WTC11 (cell line): ENCODE data around the gene FREM1. TPM values are rescaled to one million over a fixed set of nuclear protein-coding genes. Genes with fewer than 3 reads are reported as not detected.

ENCODE experiments used
- ATAC-seq: fragments of 200-7000 bp; cut with Tn5 transposase; 2 replicates; pipeline ENCODE4 v1.10.0; 2021; ENCODE audit warnings: mild to moderate bottlenecking, moderate library complexity
- CTCF ChIA-PET: fragments of 300-600 bp; sonication (Branson Sonifier 250); formaldehyde crosslinking; loops from one replicate; lab custom pipeline; 2021; ENCODE audit warnings: antibody characterized with exemption; lab: Charles Lee
- POLR2A ChIA-PET: fragments of 350-600 bp; sonication (Branson Sonifier 250); formaldehyde crosslinking; loops from one replicate; lab custom pipeline; 2021; ENCODE audit warnings: antibody characterized with exemption; lab: Charles Lee
- DNase-seq: peaks from one replicate; pipeline ENCODE4 v3.0.0; 2021; ENCODE audit warnings: low spot score
- H3K27ac Mint-ChIP-seq: 2 replicates; pipeline ENCODE4 v1.8.0; 2021; ENCODE audit warnings: mixed read lengths
- H3K27me3 Mint-ChIP-seq: 2 replicates; pipeline ENCODE4 v1.8.0; 2021; ENCODE audit warnings: low read depth, mild to moderate bottlenecking, moderate library complexity, mixed read lengths
- H3K36me3 Mint-ChIP-seq: 2 replicates; pipeline ENCODE4 v1.8.0; 2021; ENCODE audit warnings: mixed read lengths
- H3K4me1 Mint-ChIP-seq: 2 replicates; pipeline ENCODE4 v1.8.0; 2022; ENCODE audit warnings: mixed read lengths
- H3K4me3 Mint-ChIP-seq: 2 replicates; pipeline ENCODE4 v1.8.0; 2021; ENCODE audit warnings: mild to moderate bottlenecking, moderate library complexity, mixed read lengths
- H3K9me3 Mint-ChIP-seq: 2 replicates; pipeline ENCODE4 v1.8.0; 2021; ENCODE audit warnings: mixed read lengths
- CREM ChIP-seq: sonication (generic); formaldehyde crosslinking; IDR thresholded peaks from 2 replicates; pipeline ENCODE4 v1.8.1; 2022; ENCODE audit warnings: mild to moderate bottlenecking, missing genetic modification reagents, moderate library complexity
- FOXK1 ChIP-seq: sonication (generic); formaldehyde crosslinking; IDR thresholded peaks from 2 replicates; pipeline ENCODE4 v1.8.0; 2022; ENCODE audit warnings: mild to moderate bottlenecking, moderate library complexity, missing genetic modification reagents
- GTF2I ChIP-seq: fragments of 250-450 bp; sonication (Bioruptor Pico); conservative IDR thresholded peaks from 2 replicates; pipeline ENCODE4 v1.4.0; 2021; ENCODE audit warnings: mild to moderate bottlenecking
- MXD4 ChIP-seq: fragments of 250-450 bp; sonication (Bioruptor Pico); IDR thresholded peaks from 2 replicates; pipeline ENCODE4 v1.8.0; 2021; ENCODE audit warnings: mild to moderate bottlenecking, moderate library complexity, borderline replicate concordance
- NR3C1 ChIP-seq: sonication (generic); formaldehyde crosslinking; conservative IDR thresholded peaks from 2 replicates; pipeline ENCODE4 v1.8.1; 2023; ENCODE audit warnings: low read depth, mild to moderate bottlenecking, missing genetic modification reagents
- OVOL2 ChIP-seq: fragments of 250-450 bp; sonication (Bioruptor Pico); IDR thresholded peaks from 2 replicates; pipeline ENCODE4 v1.9.0; 2021; ENCODE audit warnings: mild to moderate bottlenecking, borderline replicate concordance
- ZBTB21 ChIP-seq: sonication (generic); formaldehyde crosslinking; IDR thresholded peaks from 2 replicates; pipeline ENCODE4 v1.8.1; 2023; ENCODE audit warnings: mild to moderate bottlenecking, missing genetic modification reagents, borderline replicate concordance
- ZNF219 ChIP-seq: sonication (generic); formaldehyde crosslinking; IDR thresholded peaks from 2 replicates; pipeline ENCODE4 v1.8.0; 2023; ENCODE audit warnings: missing genetic modification reagents, mild to moderate bottlenecking, borderline replicate concordance
- ZNF317 ChIP-seq: sonication (generic); formaldehyde crosslinking; IDR thresholded peaks from 2 replicates; pipeline ENCODE4 v1.8.1; 2023; ENCODE audit warnings: low read depth, mild to moderate bottlenecking, moderate library complexity, missing genetic modification reagents, borderline replicate concordance
- total RNA-seq: library from RNA; stranded (reverse); gene quantifications from 3 replicates; pipeline ENCODE4 v1.2.3, GENCODE V29; 2021
- TF ChIP-seq, protein P1 (sequence below): sonication (generic); formaldehyde crosslinking; conservative IDR thresholded peaks from 2 replicates; pipeline ENCODE4 v1.8.1; 2022; ENCODE audit warnings: mild to moderate bottlenecking, missing genetic modification reagents
- TF ChIP-seq, protein P2 (sequence below): sonication (generic); formaldehyde crosslinking; IDR thresholded peaks from 2 replicates; pipeline ENCODE4 v1.8.0; 2023; ENCODE audit warnings: missing genetic modification reagents, mild to moderate bottlenecking, borderline replicate concordance
- TF ChIP-seq, protein P3 (sequence below): sonication (generic); formaldehyde crosslinking; IDR thresholded peaks from 2 replicates; pipeline ENCODE4 v1.8.0; 2023; ENCODE audit warnings: mild to moderate bottlenecking, missing genetic modification reagents
- TF ChIP-seq, protein P4 (sequence below): sonication (generic); formaldehyde crosslinking; IDR thresholded peaks from 2 replicates; pipeline ENCODE4 v1.8.1; 2023; ENCODE audit warnings: mild to moderate bottlenecking, missing genetic modification reagents, moderate library complexity
- TF ChIP-seq, protein P5 (sequence below): fragments of 250-450 bp; sonication (Bioruptor Pico); IDR thresholded peaks from 2 replicates; pipeline ENCODE4 v2.1.2; 2022; ENCODE audit warnings: mild to moderate bottlenecking, moderate library complexity
- TF ChIP-seq, protein P6 (sequence below): sonication (generic); formaldehyde crosslinking; IDR thresholded peaks from 2 replicates; pipeline ENCODE4 v1.8.1; 2022; ENCODE audit warnings: low read depth, missing genetic modification reagents, borderline replicate concordance

The FREM1 gene
- total RNA-seq, 1 experiment from 2014 or later = 2.8 TPM

DNA sequence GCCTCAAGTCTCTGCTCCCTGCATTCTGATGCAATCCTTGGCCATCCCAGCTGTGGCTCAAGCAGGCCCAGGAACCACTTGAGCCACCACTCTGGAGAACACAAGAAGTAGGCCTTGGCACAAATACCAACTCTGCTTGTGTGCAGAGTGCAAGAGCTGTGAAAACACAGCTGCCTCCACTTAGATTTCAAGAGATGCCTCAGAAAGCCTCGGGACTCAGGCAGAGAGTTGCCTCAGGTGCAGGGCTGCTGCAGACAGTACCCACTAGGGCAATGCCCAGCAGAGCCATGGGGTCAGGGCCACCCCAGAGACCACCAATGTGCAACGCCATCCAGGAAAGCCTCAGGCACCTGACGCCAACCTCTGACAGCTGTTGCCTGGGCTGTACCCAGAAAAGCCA is 82.4 kb downstream of the FREM1 start (continued):
- TF ChIP-seq, protein P1, sequence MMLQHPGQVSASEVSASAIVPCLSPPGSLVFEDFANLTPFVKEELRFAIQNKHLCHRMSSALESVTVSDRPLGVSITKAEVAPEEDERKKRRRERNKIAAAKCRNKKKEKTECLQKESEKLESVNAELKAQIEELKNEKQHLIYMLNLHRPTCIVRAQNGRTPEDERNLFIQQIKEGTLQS = no peak
- TF ChIP-seq GTF2I (CRISPR knock-in tag) (no peak), OVOL2 (CRISPR knock-in tag) (no peak), ZBTB21 (no peak), FOXK1 (CRISPR knock-in tag) (no peak), NR3C1 (no peak), CREM (CRISPR knock-in tag) (no peak)
- TF ChIP-seq, protein P2, sequence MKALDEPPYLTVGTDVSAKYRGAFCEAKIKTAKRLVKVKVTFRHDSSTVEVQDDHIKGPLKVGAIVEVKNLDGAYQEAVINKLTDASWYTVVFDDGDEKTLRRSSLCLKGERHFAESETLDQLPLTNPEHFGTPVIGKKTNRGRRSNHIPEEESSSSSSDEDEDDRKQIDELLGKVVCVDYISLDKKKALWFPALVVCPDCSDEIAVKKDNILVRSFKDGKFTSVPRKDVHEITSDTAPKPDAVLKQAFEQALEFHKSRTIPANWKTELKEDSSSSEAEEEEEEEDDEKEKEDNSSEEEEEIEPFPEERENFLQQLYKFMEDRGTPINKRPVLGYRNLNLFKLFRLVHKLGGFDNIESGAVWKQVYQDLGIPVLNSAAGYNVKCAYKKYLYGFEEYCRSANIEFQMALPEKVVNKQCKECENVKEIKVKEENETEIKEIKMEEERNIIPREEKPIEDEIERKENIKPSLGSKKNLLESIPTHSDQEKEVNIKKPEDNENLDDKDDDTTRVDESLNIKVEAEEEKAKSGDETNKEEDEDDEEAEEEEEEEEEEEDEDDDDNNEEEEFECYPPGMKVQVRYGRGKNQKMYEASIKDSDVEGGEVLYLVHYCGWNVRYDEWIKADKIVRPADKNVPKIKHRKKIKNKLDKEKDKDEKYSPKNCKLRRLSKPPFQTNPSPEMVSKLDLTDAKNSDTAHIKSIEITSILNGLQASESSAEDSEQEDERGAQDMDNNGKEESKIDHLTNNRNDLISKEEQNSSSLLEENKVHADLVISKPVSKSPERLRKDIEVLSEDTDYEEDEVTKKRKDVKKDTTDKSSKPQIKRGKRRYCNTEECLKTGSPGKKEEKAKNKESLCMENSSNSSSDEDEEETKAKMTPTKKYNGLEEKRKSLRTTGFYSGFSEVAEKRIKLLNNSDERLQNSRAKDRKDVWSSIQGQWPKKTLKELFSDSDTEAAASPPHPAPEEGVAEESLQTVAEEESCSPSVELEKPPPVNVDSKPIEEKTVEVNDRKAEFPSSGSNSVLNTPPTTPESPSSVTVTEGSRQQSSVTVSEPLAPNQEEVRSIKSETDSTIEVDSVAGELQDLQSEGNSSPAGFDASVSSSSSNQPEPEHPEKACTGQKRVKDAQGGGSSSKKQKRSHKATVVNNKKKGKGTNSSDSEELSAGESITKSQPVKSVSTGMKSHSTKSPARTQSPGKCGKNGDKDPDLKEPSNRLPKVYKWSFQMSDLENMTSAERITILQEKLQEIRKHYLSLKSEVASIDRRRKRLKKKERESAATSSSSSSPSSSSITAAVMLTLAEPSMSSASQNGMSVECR (CRISPR knock-in tag) = no peak
- TF ChIP-seq, protein P3, sequence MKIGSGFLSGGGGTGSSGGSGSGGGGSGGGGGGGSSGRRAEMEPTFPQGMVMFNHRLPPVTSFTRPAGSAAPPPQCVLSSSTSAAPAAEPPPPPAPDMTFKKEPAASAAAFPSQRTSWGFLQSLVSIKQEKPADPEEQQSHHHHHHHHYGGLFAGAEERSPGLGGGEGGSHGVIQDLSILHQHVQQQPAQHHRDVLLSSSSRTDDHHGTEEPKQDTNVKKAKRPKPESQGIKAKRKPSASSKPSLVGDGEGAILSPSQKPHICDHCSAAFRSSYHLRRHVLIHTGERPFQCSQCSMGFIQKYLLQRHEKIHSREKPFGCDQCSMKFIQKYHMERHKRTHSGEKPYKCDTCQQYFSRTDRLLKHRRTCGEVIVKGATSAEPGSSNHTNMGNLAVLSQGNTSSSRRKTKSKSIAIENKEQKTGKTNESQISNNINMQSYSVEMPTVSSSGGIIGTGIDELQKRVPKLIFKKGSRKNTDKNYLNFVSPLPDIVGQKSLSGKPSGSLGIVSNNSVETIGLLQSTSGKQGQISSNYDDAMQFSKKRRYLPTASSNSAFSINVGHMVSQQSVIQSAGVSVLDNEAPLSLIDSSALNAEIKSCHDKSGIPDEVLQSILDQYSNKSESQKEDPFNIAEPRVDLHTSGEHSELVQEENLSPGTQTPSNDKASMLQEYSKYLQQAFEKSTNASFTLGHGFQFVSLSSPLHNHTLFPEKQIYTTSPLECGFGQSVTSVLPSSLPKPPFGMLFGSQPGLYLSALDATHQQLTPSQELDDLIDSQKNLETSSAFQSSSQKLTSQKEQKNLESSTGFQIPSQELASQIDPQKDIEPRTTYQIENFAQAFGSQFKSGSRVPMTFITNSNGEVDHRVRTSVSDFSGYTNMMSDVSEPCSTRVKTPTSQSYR (CRISPR knock-in tag) = no peak
- TF ChIP-seq, protein P4, sequence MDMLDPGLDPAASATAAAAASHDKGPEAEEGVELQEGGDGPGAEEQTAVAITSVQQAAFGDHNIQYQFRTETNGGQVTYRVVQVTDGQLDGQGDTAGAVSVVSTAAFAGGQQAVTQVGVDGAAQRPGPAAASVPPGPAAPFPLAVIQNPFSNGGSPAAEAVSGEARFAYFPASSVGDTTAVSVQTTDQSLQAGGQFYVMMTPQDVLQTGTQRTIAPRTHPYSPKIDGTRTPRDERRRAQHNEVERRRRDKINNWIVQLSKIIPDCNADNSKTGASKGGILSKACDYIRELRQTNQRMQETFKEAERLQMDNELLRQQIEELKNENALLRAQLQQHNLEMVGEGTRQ (CRISPR knock-in tag) = no peak
- TF ChIP-seq, protein P5, sequence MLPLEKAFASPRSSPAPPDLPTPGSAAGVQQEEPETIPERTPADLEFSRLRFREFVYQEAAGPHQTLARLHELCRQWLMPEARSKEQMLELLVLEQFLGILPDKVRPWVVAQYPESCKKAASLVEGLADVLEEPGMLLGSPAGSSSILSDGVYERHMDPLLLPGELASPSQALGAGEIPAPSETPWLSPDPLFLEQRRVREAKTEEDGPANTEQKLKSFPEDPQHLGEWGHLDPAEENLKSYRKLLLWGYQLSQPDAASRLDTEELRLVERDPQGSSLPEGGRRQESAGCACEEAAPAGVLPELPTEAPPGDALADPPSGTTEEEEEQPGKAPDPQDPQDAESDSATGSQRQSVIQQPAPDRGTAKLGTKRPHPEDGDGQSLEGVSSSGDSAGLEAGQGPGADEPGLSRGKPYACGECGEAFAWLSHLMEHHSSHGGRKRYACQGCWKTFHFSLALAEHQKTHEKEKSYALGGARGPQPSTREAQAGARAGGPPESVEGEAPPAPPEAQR (CRISPR knock-in tag) = no peak
- TF ChIP-seq, protein P6, sequence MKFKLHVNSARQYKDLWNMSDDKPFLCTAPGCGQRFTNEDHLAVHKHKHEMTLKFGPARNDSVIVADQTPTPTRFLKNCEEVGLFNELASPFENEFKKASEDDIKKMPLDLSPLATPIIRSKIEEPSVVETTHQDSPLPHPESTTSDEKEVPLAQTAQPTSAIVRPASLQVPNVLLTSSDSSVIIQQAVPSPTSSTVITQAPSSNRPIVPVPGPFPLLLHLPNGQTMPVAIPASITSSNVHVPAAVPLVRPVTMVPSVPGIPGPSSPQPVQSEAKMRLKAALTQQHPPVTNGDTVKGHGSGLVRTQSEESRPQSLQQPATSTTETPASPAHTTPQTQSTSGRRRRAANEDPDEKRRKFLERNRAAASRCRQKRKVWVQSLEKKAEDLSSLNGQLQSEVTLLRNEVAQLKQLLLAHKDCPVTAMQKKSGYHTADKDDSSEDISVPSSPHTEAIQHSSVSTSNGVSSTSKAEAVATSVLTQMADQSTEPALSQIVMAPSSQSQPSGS = no peak
- TF ChIP-seq, all 79 proteins: peak for 0

DNA sequence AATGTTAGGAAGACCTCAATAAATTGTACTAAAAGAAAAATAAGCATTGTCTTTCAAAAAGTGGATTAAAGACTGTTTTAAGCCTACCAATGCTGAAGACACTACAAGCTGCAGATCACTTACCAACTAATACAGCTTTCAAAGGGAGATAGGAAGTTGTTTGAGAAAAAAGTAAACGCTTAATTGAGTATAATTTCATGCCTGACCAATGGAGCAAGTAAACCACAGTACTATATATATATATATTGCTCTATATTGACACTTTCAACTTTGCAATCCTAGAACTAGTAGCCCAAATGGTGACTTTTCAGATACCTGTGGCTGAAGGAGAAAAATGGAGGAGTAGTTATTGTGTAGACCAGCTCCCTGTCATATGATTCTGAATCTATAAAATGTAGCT is 85.7 kb downstream of the FREM1 start:
- no peaks in the 10 kb centered on the region for H3K27me3 Mint-ChIP-seq
- no peak overlapping the region for H3K27ac Mint-ChIP-seq
- no peak for TF ChIP-seq ZNF219 (CRISPR knock-in tag)
- TF ChIP-seq ZNF317 (CRISPR knock-in tag) = no peak
- TF ChIP-seq MXD4 (CRISPR knock-in tag) = no peak
- H3K36me3 Mint-ChIP-seq = 0 out of 2 replicates have a peak, but pooled peaks cover 2% of the 10 kb centered on the region
- ATAC-seq (no peak), DNase-seq (no peak)
- H3K4me3 Mint-ChIP-seq = no peak overlapping the region
- peaks cover 9% of the 10 kb centered on the region for H3K9me3 Mint-ChIP-seq
- ChIA-PET POLR2A (no interaction called here), CTCF (interaction anchor here (1.1 kb wide), 1 partner anchor 22 kb away, joined by 3 read pairs; no protein-coding TSS in a partner anchor)
- H3K4me1 Mint-ChIP-seq = no peaks in the 10 kb centered on the region
